ENCODE data around the gene PTHLH.

DNA sequence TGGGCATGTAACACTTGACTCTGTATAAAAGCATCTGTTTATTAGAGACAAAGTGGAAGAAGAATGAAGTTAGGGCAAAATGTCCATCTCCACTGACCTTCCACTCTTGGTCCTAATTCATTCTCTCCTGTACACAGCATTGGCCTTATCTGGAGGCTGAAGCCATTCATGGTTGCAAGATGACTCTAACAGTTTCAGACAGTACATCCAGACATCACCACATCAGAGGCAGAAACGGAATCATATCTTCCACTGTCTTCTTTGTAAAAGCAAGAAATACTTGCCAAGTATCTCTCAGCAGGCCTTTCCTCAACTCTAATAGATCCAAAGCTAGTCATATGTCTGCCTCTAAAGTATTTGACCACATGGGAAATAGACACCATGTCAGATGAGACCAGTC is 41.1 kb downstream of the PTHLH start:
- TF ChIP-seq, protein P1, sequence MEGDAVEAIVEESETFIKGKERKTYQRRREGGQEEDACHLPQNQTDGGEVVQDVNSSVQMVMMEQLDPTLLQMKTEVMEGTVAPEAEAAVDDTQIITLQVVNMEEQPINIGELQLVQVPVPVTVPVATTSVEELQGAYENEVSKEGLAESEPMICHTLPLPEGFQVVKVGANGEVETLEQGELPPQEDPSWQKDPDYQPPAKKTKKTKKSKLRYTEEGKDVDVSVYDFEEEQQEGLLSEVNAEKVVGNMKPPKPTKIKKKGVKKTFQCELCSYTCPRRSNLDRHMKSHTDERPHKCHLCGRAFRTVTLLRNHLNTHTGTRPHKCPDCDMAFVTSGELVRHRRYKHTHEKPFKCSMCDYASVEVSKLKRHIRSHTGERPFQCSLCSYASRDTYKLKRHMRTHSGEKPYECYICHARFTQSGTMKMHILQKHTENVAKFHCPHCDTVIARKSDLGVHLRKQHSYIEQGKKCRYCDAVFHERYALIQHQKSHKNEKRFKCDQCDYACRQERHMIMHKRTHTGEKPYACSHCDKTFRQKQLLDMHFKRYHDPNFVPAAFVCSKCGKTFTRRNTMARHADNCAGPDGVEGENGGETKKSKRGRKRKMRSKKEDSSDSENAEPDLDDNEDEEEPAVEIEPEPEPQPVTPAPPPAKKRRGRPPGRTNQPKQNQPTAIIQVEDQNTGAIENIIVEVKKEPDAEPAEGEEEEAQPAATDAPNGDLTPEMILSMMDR (conservative IDR thresholded peaks at IDR 0.05; ENCODE audit: low read depth in 2 of 2): no peak
- TF ChIP-seq, protein P2, sequence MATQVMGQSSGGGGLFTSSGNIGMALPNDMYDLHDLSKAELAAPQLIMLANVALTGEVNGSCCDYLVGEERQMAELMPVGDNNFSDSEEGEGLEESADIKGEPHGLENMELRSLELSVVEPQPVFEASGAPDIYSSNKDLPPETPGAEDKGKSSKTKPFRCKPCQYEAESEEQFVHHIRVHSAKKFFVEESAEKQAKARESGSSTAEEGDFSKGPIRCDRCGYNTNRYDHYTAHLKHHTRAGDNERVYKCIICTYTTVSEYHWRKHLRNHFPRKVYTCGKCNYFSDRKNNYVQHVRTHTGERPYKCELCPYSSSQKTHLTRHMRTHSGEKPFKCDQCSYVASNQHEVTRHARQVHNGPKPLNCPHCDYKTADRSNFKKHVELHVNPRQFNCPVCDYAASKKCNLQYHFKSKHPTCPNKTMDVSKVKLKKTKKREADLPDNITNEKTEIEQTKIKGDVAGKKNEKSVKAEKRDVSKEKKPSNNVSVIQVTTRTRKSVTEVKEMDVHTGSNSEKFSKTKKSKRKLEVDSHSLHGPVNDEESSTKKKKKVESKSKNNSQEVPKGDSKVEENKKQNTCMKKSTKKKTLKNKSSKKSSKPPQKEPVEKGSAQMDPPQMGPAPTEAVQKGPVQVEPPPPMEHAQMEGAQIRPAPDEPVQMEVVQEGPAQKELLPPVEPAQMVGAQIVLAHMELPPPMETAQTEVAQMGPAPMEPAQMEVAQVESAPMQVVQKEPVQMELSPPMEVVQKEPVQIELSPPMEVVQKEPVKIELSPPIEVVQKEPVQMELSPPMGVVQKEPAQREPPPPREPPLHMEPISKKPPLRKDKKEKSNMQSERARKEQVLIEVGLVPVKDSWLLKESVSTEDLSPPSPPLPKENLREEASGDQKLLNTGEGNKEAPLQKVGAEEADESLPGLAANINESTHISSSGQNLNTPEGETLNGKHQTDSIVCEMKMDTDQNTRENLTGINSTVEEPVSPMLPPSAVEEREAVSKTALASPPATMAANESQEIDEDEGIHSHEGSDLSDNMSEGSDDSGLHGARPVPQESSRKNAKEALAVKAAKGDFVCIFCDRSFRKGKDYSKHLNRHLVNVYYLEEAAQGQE (IDR thresholded peaks at IDR 0.05; ENCODE audit: unreplicated experiment): no peak
- TF ChIP-seq JUNB (IDR thresholded peaks at IDR 0.05; ENCODE audit: unreplicated experiment) (no peak), NANOG (IDR thresholded peaks at IDR 0.05; ENCODE audit: borderline replicate concordance) (no peak), EZH2 (IDR thresholded peaks at IDR 0.05; ENCODE audit: low read depth, unreplicated experiment) (no peak), EZH2phosphoT487 (IDR thresholded peaks at IDR 0.05; ENCODE audit: unreplicated experiment) (no peak), POLR2AphosphoS5 (IDR thresholded peaks at IDR 0.05; ENCODE audit: low read depth) (no peak), CREB1 (CRISPR knock-in tag; IDR thresholded peaks at IDR 0.05; ENCODE audit: low read depth) (no peak), ZNF114 (CRISPR knock-in tag; IDR thresholded peaks at IDR 0.05) (no peak)
- TF ChIP-seq, protein P3, sequence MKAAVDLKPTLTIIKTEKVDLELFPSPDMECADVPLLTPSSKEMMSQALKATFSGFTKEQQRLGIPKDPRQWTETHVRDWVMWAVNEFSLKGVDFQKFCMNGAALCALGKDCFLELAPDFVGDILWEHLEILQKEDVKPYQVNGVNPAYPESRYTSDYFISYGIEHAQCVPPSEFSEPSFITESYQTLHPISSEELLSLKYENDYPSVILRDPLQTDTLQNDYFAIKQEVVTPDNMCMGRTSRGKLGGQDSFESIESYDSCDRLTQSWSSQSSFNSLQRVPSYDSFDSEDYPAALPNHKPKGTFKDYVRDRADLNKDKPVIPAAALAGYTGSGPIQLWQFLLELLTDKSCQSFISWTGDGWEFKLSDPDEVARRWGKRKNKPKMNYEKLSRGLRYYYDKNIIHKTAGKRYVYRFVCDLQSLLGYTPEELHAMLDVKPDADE (IDR thresholded peaks at IDR 0.05): no peak

Measured in GM23338 (cell line).